Epithelial cell of proximal tubule (primary cell): Measurements from ENCODE around the gene RNF138. TPM values are rescaled to one million over a fixed set of nuclear protein-coding genes. Genes with fewer than 3 reads are reported as not detected.
A peak's percentile ranks its signal among the peaks of the same experiment; 100 is the strongest.

Experiments
- DNase-seq: peaks from one replicate; pipeline ENCODE4 v3.0.0-alpha.2; 2011; ENCODE audit warnings: low read depth
- H3K4me3 ChIP-seq: 2 replicates; pipeline ENCODE4 v1.5.1; 2011; ENCODE audit warnings: low read depth, mild to moderate bottlenecking, low read length
- CTCF ChIP-seq: conservative IDR thresholded peaks from 2 replicates; pipeline ENCODE4 v1.5.1; 2012; ENCODE audit warnings: low read depth, mild to moderate bottlenecking, low read length
- total RNA-seq: library from RNA; depleted of rRNA; stranded (reverse); fragments of >200 nt; gene quantifications from 2 replicates; pipeline ENCODE4 v1.2.3, GENCODE V29; 2015

RNF138 gene
- total RNA-seq, 1 donor from 2014 or later = 15.5 TPM

DNA sequence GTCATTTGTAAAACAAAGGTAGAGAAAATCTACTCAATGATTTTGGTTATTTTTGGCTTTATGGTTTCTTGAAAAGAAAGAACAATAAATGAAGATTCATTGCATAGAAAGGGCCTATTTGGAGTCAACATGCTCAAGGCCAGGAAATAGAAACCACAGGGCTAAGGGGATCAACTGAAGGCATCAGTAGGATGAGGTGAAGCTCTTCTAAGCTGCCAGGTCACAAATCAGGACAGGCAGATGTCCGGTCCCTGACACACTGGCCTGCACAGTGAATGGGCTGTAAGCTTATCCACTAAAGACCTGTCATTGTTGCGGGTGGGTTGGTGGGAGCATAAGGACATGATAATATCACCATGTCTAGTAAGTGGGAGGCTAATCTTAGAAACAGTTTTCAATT lies 31.6 kb upstream of the RNF138 start:
- DNase-seq = no peak
- H3K4me3 ChIP-seq = no peak overlapping the region
- no peak for TF ChIP-seq CTCF

DNA sequence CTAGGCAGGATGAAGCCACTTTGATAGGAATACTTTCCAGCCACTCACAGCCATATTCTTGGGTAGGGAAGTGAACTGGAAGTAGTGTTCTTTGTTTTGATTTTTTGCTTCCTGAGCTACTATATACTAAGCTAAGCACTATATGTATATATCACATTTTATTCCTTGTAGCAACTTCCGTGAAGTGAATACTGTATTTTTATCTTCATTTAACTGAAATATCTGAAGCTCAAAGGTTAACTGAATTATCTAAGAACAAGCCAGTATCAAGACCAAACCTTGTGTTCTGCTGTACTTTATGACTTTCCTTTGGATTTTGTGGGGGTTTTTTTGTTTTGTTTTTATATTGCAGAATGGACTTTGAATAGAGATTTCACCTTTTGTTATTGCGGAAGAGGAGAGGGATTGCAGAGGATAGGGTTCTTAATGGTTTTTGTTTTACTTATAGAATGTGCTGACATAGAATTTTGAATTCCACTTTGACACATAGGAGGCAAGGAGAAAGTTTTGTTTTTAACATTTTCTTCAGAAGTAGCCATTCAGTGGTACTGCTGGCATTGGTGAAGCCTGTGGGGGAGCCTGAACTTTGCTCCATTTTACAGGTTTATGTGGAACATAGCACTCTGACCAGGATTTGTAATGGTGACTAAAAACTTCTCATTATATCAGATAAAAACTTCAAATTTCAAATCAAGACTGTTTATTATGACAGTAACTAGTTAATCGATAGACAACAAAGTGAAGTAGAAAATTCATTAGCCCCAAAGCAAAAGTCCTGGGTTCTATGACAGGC lies 24.1 kb upstream of the RNF138 start:
- H3K4me3 ChIP-seq = no peak overlapping the region
- no peak for DNase-seq
- no peak for TF ChIP-seq CTCF

DNA sequence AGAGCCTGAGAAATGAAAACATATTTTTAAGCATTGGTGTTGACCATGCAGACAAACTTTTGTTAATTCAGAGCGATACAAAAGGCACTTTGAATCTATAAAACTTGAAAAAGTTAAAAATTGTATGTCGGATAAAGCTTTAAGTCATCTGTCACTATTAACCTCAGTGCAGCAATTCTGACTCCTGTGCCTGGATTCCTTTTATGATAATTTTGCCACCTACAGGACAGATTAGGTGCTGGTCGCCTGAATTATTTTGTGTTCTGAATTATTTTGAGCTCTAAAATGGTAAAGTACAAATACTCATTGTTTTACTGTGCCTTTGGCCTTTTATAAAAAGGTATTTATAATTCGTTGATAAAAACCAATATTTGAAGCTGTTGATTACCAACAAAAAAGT lies 19.4 kb upstream of the RNF138 start:
- no peak overlapping the region for H3K4me3 ChIP-seq
- TF ChIP-seq CTCF = peak; percentile 57
- DNase-seq = no peak

- DNase-seq = no peak
- H3K4me3 ChIP-seq = no peak overlapping the region
- TF ChIP-seq CTCF = no peak
Observed at GRCh38 chr18:32074206-32074605, 17.5 kb upstream of the RNF138 start.

DNA sequence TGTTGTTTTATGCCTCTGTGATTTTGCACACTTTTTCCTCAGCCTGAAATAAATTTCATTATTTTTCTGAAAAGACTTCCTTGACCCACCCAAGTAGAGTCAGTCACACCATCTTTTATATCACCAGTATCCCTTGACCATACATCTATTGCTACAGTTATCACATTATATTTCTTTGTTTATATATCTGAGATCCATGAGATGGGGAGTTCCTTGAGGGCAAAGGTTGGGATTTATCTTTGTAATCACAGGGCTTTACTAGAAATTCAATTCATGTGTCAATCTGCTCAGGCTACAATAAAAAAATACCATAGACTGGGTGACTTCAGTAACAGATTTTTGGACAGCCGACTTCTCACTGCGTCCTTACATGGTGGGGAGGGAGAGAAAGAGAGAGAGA lies 12.8 kb upstream of the RNF138 start:
- TF ChIP-seq CTCF = no peak
- no peak for DNase-seq
- no peak overlapping the region for H3K4me3 ChIP-seq

- no peak for TF ChIP-seq CTCF
- no peak overlapping the region for H3K4me3 ChIP-seq
- DNase-seq = no peak
Observed at GRCh38 chr18:32081881-32082280, 9.8 kb upstream of the RNF138 start.

DNA sequence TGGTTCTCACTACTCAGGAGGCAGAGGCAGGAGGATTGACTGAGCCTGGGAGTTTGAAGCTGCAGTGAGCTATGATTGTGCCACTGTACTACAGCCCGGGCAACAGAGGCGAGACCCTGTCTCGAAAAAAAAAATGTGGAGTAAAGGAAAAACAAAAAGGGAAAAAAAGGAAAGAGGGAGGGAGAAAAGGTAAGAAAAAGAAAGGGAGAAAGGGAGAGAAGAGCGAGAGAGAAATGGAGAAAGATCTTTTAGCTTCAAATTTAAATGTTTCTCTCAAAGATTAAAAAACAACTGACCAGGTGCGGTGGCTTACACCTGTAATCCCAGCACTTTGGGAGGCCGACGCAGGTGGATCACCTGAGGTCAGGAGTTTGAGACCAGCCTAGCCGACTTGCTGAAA lies 7.9 kb upstream of the RNF138 start:
- no peak overlapping the region for H3K4me3 ChIP-seq
- DNase-seq = no peak
- TF ChIP-seq CTCF = no peak
